Caco-2 (cell line): ENCODE results near the gene HOXD10. TPM values are rescaled to one million over a fixed set of nuclear protein-coding genes. Genes with fewer than 3 reads are reported as not detected.

Experiments used
- BruUV-seq: library from RNA; stranded (reverse); fragments of 400-500 nt; replicated peaks from 2 replicates; lab custom pipeline; 2021; lab: Mats Ljungman, UMichigan
- CTCF ChIA-PET: fragments of 300-600 bp; sonication (Branson Sonifier 250); formaldehyde crosslinking; loops from one replicate; lab custom pipeline; 2022; ENCODE audit warnings: antibody characterized with exemption; lab: Charles Lee
- POLR2A ChIA-PET: fragments of 300-600 bp; sonication (Branson Sonifier 250); formaldehyde crosslinking; loops from one replicate; lab custom pipeline; 2022; ENCODE audit warnings: antibody characterized with exemption; lab: Charles Lee
- DNase-seq, 2 experiments: peaks; one replicate each; pipeline versions ENCODE4 v3.0.0 to v3.0.0-alpha.2; 2020 to 2022
- H3K27me3 ChIP-seq: replicated peaks from 2 replicates; pipeline ENCODE4 v1.6.0; 2011; ENCODE audit warnings: low read length; ENCODE audit not compliant: control insufficient read depth, insufficient read depth
- H3K36me3 ChIP-seq: 2 replicates; pipeline ENCODE4 v1.5.1; 2011; ENCODE audit warnings: low read length; ENCODE audit not compliant: control insufficient read depth, insufficient read depth
- H3K4me1 ChIP-seq: fragments of 250-450 bp; sonication (Bioruptor Pico); 2 replicates; pipeline ENCODE4 v1.5.1; 2020; ENCODE audit warnings: mild to moderate bottlenecking
- H3K4me3 ChIP-seq: 2 replicates; pipeline ENCODE4 v1.5.1; 2011; ENCODE audit warnings: low read depth, mild to moderate bottlenecking, control low read depth, low read length
- H3K9me3 ChIP-seq: fragments of 250-450 bp; sonication (Bioruptor Pico); 2 replicates; pipeline ENCODE4 v1.5.1; 2020; ENCODE audit warnings: mild to moderate bottlenecking, moderate library complexity
- H3K27ac Mint-ChIP-seq: one replicate; pipeline ENCODE4 v1.8.0; 2022; ENCODE audit warnings: mixed read lengths; ENCODE audit not compliant: unreplicated experiment
- H3K27me3 Mint-ChIP-seq: one replicate; pipeline ENCODE4 v1.8.0; 2022; ENCODE audit warnings: mixed read lengths; ENCODE audit not compliant: insufficient read depth, unreplicated experiment
- H3K36me3 Mint-ChIP-seq: one replicate; pipeline ENCODE4 v1.8.0; 2022; ENCODE audit warnings: mild to moderate bottlenecking, mixed read lengths; ENCODE audit not compliant: insufficient read depth, unreplicated experiment
- H3K4me1 Mint-ChIP-seq: one replicate; pipeline ENCODE4 v1.8.0; 2022; ENCODE audit warnings: low read depth, mixed read lengths; ENCODE audit not compliant: unreplicated experiment
- H3K4me3 Mint-ChIP-seq: one replicate; pipeline ENCODE4 v1.8.0; 2022; ENCODE audit warnings: mild to moderate bottlenecking, moderate library complexity, mixed read lengths; ENCODE audit not compliant: unreplicated experiment
- H3K9me3 Mint-ChIP-seq: one replicate; pipeline ENCODE4 v1.8.0; 2022; ENCODE audit warnings: mixed read lengths; ENCODE audit not compliant: unreplicated experiment
- CTCF ChIP-seq, 2 experiments: fragments of 200-600 bp in 1 of 2; IDR thresholded peaks; 1 replicate in 1 of 2; 2 replicates in 1 of 2; pipeline versions ENCODE4 v1.5.1 to v1.8.0; 2011 to 2022; ENCODE audit warnings: antibody characterized with exemption in 1 of 2, control low read depth in 1 of 2, inconsistent platforms in 1 of 2, low read depth in 1 of 2, low read length in 1 of 2, mild to moderate bottlenecking in 1 of 2, moderate library complexity in 1 of 2; ENCODE audit not compliant: insufficient read depth in 1 of 2, severe bottlenecking in 1 of 2, unreplicated experiment in 1 of 2
- intact Hi-C: fragments of 100-400 bp; cut with micrococcal nuclease; formaldehyde crosslinking; loops from one replicate; pipeline ENCODE4 v1.10.0; 2022; ENCODE audit not compliant: unreplicated experiment
- microRNA-seq: library from miRNA; unstranded; fragments of <30 nt; microRNA quantifications from one replicate; pipeline ENCODE4 v1.2.0, GENCODE V29; 2022
- total RNA-seq: library from RNA; stranded (reverse); gene quantifications from 2 replicates; pipeline ENCODE4 v1.2.3, GENCODE V29; 2022

Gene HOXD10
- total RNA-seq, 1 experiment from 2014 or later = not detected

GRCh38 chr2:176166272-176166671 lies 49.7 kb downstream of the HOXD10 start:
- peaks cover 9% of the 10 kb centered on the region for H3K9me3 Mint-ChIP-seq
- Histone ChIP-seq H3K9me3 (no peaks in the 10 kb centered on the region), H3K36me3 (no peaks in the 10 kb centered on the region), H3K27me3 (no peaks in the 10 kb centered on the region), H3K4me3 (no peak overlapping the region), H3K4me1 (no peaks in the 10 kb centered on the region)
- H3K27me3 Mint-ChIP-seq = peaks cover 7% of the 10 kb centered on the region
- no peaks in the 10 kb centered on the region for H3K36me3 Mint-ChIP-seq
- ChIA-PET CTCF (no interaction called here), POLR2A (no interaction called here)
- TF ChIP-seq CTCF (IDR thresholded peaks at IDR 0.05; ENCODE audit: insufficient read depth in 1 of 2, low read depth in 1 of 2, low read length in 1 of 2, severe bottlenecking in 1 of 2, unreplicated experiment in 1 of 2) = no peak
- H3K4me1 Mint-ChIP-seq = no peaks in the 10 kb centered on the region
- DNase-seq = no peak
- H3K4me3 Mint-ChIP-seq = no peak overlapping the region
- no peak overlapping the region for H3K27ac Mint-ChIP-seq
- BruUV-seq = no TSS peak
- intact Hi-C loops = no loop called here

DNA sequence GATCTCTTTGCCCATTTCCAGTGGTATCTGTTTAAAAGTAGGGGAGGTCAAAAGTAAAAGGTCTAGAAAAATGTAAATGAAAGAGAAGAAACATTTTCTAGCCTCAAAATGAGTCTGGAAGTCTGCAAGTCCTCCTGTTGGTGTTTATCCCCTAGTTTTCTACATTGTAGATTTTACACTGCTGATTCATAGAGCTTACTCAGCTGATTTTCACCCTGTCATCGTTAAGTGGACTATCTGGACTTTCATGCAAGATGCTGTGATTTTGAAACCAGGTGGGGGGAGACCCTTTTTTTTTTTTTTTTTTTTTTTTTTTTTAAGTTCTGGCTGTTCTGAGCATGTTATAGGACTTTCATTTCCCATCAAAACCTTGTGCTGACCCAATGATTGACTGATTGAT lies 50.8 kb downstream of the HOXD10 start:
- POLR2A ChIA-PET = no interaction called here
- no peak overlapping the region for H3K4me3 Mint-ChIP-seq

DNA sequence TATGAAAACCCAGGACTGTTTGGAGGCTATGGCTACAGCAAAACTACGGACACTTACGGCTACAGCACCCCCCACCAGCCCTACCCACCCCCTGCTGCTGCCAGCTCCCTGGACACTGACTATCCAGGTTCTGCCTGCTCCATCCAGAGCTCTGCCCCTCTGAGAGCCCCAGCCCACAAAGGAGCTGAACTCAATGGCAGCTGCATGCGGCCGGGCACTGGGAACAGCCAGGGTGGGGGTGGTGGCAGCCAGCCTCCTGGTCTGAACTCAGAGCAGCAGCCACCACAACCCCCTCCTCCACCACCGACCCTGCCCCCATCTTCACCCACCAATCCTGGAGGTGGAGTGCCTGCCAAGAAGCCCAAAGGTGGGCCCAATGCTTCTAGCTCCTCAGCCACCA lies 52.6 kb downstream of the HOXD10 start:
- Mint-ChIP-seq H3K9me3 (peaks cover 4% of the 10 kb centered on the region), H3K27ac (no peak overlapping the region), H3K4me1 (no peaks in the 10 kb centered on the region), H3K4me3 (no peak overlapping the region), H3K36me3 (no peaks in the 10 kb centered on the region), H3K27me3 (peaks cover 8% of the 10 kb centered on the region)
- peaks cover 5% of the 10 kb centered on the region; the same call in 1 of the 2 replicates for H3K4me1 ChIP-seq
- ChIA-PET POLR2A (no interaction called here), CTCF (no interaction called here)
- TF ChIP-seq CTCF (IDR thresholded peaks at IDR 0.05; ENCODE audit: insufficient read depth in 1 of 2, low read depth in 1 of 2, low read length in 1 of 2, severe bottlenecking in 1 of 2, unreplicated experiment in 1 of 2) = no peak
- no peaks in the 10 kb centered on the region for H3K9me3 ChIP-seq
- no TSS peak for BruUV-seq
- no peaks in the 10 kb centered on the region for H3K36me3 ChIP-seq
- no peaks in the 10 kb centered on the region for H3K27me3 ChIP-seq
- no peak for DNase-seq
- intact Hi-C loops = no loop called here
- no peak overlapping the region for H3K4me3 ChIP-seq

More for the DNA sequence above, 50.8 kb downstream of the HOXD10 start:
- H3K36me3 ChIP-seq = no peaks in the 10 kb centered on the region
- Mint-ChIP-seq H3K36me3 (no peaks in the 10 kb centered on the region), H3K4me1 (no peaks in the 10 kb centered on the region), H3K27ac (no peak overlapping the region), H3K9me3 (peaks cover 9% of the 10 kb centered on the region), H3K27me3 (peaks cover 7% of the 10 kb centered on the region)
- no TSS peak for BruUV-seq
- no peak for DNase-seq
- no peak for TF ChIP-seq CTCF (IDR thresholded peaks at IDR 0.05; ENCODE audit: insufficient read depth in 1 of 2, low read depth in 1 of 2, low read length in 1 of 2, severe bottlenecking in 1 of 2, unreplicated experiment in 1 of 2)
- intact Hi-C loops = no loop called here
- no peaks in the 10 kb centered on the region for H3K27me3 ChIP-seq
- no peak overlapping the region for H3K4me3 ChIP-seq
- CTCF ChIA-PET = no interaction called here
- H3K9me3 ChIP-seq = no peaks in the 10 kb centered on the region
- no peaks in the 10 kb centered on the region for H3K4me1 ChIP-seq

Small RNAs within 50 kb of the gene (microRNA-seq; reads per million reads assigned to microRNA genes)
- 646 reads per million, percentile 84 among the genes with 10 or more reads in this experiment for gene MIR10B

Other genes starting within 250 kb of the HOXD10 start
- 18.1 and 19.1 TPM in 2 replicates for gene LNPK, start 114.5 kb upstream of the HOXD10 start, total RNA-seq
- gene EVX2, start 32.8 kb upstream of the HOXD10 start, total RNA-seq = 0.07 TPM in 1 of 2 replicates, not detected in the other
- not detected in 2 replicates for gene HOXD13, start 24.1 kb upstream of the HOXD10 start, total RNA-seq
- gene HOXD12, start 17.0 kb upstream of the HOXD10 start, total RNA-seq = not detected in 2 replicates
- gene HOXD11, start 9.5 kb upstream of the HOXD10 start, total RNA-seq = not detected in 2 replicates
- gene HOXD9, start 5.9 kb downstream of the HOXD10 start, total RNA-seq = not detected in 2 replicates
- not detected in 2 replicates for gene HOXD8, start 12.9 kb downstream of the HOXD10 start, total RNA-seq
- gene HOXD4, start 34.8 kb downstream of the HOXD10 start, total RNA-seq = 1.00 and 1.2 TPM in 2 replicates
- gene HOXD3, start 40.5 kb downstream of the HOXD10 start, total RNA-seq = 1.2 and 1.5 TPM in 2 replicates
- gene HOXD1, start 71.9 kb downstream of the HOXD10 start, total RNA-seq = not detected in 2 replicates
- 33.3 and 33.7 TPM in 2 replicates for gene MTX2, start 152.7 kb downstream of the HOXD10 start, total RNA-seq